A204.1 (cell line): ENCODE measurements around the gene PCDHA11.
"Not testable (repeated sequence)": the region's sequence is repeated elsewhere in the genome, so short reads cannot be mapped to it uniquely, and the experiment has no call there.

Experiments used
- FAIRE-seq: peaks from 2 replicates; lab custom pipeline; 2012; peaks lifted over from hg19 to GRCh38; lab: Jason Lieb, UNC

Gene PCDHA11

GRCh38 chr5:140868721-140869554 lies at the start of gene PCDHA11:
PCDHA11 (plus strand) TSS chr5:140868957; CDS start chr5:140869104, 147 bp downstream.
- peak; percentile 97 for FAIRE-seq

GRCh38 chr5:140821375-140822280 lies 47.1 kb upstream of the PCDHA11 start, which contains the start of gene PCDHA5:
PCDHA5 (plus strand) TSS chr5:140821613.
- FAIRE-seq: peak; percentile 95

- peak; percentile 14 for FAIRE-seq
Observed at GRCh38 chr5:140822281-140822629, 46.5 kb upstream of the PCDHA11 start.

- FAIRE-seq: not testable (repeated sequence)
Observed at GRCh38 chr5:140822969-140823368, 45.8 kb upstream of the PCDHA11 start.

GRCh38 chr5:140823475-140823874 lies 45.3 kb upstream of the PCDHA11 start:
- no peak for FAIRE-seq

- FAIRE-seq: peak; percentile 99
Observed at GRCh38 chr5:140827704-140828361, 40.9 kb upstream of the PCDHA11 start, which contains the start of gene PCDHA6. PCDHA6 (plus strand) TSS chr5:140827960; CDS start chr5:140828092, 132 bp downstream.

GRCh38 chr5:140828362-140828737 lies 40.4 kb upstream of the PCDHA11 start:
- FAIRE-seq: peak; percentile 39

- not testable (repeated sequence) for FAIRE-seq
Observed at GRCh38 chr5:140829511-140830501, 39.0 kb upstream of the PCDHA11 start.

- no peak for FAIRE-seq
Observed at GRCh38 chr5:140833993-140834392, 34.8 kb upstream of the PCDHA11 start, which contains the start of gene PCDHA7. PCDHA7 (plus strand) TSS chr5:140834269; CDS start chr5:140834384, 115 bp downstream.

- FAIRE-seq: not testable (repeated sequence)
Observed at GRCh38 chr5:140834439-140835008, 34.2 kb upstream of the PCDHA11 start.

- no peak for FAIRE-seq
Observed at GRCh38 chr5:140835622-140836510, 32.9 kb upstream of the PCDHA11 start.

GRCh38 chr5:140840978-140841962 lies 27.5 kb upstream of the PCDHA11 start, which contains the start of gene PCDHA8:
PCDHA8 (plus strand) TSS chr5:140841187; CDS start chr5:140841322, 135 bp downstream.
- no peak for FAIRE-seq

GRCh38 chr5:140842798-140843733 lies 25.7 kb upstream of the PCDHA11 start:
- FAIRE-seq: no peak

- not testable (repeated sequence) for FAIRE-seq
Observed at GRCh38 chr5:140848139-140849102, 20.3 kb upstream of the PCDHA11 start, which contains the start of gene PCDHA9. PCDHA9 (plus strand) TSS chr5:140848382; CDS start chr5:140848496, 114 bp downstream.

GRCh38 chr5:140849831-140850634 lies 18.7 kb upstream of the PCDHA11 start:
- FAIRE-seq: not testable (repeated sequence)
